Posterior cingulate gyrus (tissue), 11 donors: Measurements from ENCODE around the gene CTNNBL1.

Experiments used
- DNase-seq, 10 donors: peaks; one replicate each; pipeline versions ENCODE4 v3.0.0 to v3.0.0-alpha.2; 2020 to 2021; ENCODE audit warnings: mixed read lengths in 3 of 10
- intact Hi-C: fragments of 100-400 bp; cut with DNase I; formaldehyde crosslinking; loops from one replicate; pipeline ENCODE4 v1.15.1; 2023

The CTNNBL1 gene

GRCh38 chr20:37907330-37907676 lies 213.5 kb downstream of the CTNNBL1 start:
- intact Hi-C loops = no loop called here
- DNase-seq = no peak

GRCh38 chr20:37907677-37908401 lies 214.0 kb downstream of the CTNNBL1 start:
- intact Hi-C loops = no loop called here
- DNase-seq = no peak

- no peak for DNase-seq
- intact Hi-C loops = no loop called here
Measured at GRCh38 chr20:37911261-37911660, 217.4 kb downstream of the CTNNBL1 start.

DNA sequence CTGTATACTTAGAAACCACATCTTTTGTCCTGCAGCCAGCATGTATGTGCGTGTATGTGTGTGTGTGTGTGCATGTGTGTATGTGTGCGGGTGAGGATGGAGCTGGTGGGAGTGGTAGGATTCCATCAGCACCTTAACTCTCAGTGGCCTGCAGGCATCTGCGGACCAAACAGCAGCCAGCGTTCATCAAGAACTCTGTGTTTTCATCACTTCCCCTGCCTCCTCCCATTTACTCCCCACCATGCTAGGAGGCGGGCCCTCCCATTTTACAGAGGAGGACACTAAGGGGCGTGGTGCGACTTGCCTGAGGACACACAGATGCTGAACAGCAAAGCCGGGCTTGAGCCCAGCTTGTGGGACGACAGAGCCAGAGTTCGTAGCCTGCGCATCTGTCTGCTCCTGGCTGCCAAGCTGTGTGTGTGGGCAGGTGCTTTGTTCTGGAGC lies 218.0 kb downstream of the CTNNBL1 start:
- intact Hi-C loops = no loop called here
- peak in 8 of 10 donors; percentile 44 to 94 (median 74) for DNase-seq

GRCh38 chr20:37912874-37913273 lies 219.0 kb downstream of the CTNNBL1 start:
- intact Hi-C loops = no loop called here
- DNase-seq = no peak

DNA sequence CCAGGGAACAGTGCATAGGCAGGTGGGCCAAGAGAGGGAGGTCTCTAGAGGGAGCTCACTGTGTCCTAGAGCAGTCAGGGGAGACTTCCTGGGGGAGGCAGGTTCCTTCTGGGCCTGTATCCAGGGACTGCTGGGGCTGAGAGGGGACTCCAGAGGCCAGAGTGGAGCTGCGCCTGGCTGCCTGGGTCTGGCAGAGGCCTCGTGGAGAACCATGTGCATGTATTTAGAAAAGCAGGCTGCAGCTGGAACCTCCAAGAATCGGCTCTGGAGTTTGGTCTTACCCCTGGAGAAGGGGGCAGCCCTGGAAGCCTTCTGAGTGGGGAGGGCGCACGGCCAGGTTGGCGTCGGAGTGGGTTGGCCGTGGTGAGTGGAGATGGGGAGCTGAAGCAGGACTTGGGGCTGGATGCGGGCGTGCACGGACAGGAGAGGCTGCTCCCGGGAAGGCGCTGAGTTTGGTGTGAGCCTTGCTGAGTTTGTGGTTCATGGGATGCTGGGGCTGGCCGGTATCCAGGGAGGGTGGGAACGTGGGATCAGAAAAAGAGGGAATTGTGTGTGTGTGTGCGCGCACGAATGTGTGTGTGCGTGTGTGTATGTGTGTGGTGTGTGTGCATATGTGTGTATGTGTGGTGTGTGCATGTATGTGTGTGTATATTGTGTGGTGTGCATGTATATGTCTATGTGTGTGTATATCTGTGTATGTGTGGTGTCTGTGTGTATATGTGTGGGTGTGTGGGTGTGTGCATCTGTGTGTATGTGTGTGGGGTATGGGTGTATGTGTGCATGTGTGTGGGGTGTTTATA lies 219.9 kb downstream of the CTNNBL1 start:
- DNase-seq = peak in 1 of 10 donors; percentile 21
- intact Hi-C loops = no loop called here

GRCh38 chr20:37914367-37914671 lies 220.5 kb downstream of the CTNNBL1 start:
- DNase-seq = no peak
- intact Hi-C loops = no loop called here

GRCh38 chr20:37914672-37915433 lies 221.0 kb downstream of the CTNNBL1 start:
- intact Hi-C loops = no loop called here
- no peak for DNase-seq

- intact Hi-C loops = no loop called here
- DNase-seq = no peak
Measured at GRCh38 chr20:37915434-37915787, 221.6 kb downstream of the CTNNBL1 start.

GRCh38 chr20:37915800-37916570 lies 222.2 kb downstream of the CTNNBL1 start:
- intact Hi-C loops = no loop called here
- peak in 8 of 10 donors; percentile 43 to 94 (median 60) for DNase-seq

DNA sequence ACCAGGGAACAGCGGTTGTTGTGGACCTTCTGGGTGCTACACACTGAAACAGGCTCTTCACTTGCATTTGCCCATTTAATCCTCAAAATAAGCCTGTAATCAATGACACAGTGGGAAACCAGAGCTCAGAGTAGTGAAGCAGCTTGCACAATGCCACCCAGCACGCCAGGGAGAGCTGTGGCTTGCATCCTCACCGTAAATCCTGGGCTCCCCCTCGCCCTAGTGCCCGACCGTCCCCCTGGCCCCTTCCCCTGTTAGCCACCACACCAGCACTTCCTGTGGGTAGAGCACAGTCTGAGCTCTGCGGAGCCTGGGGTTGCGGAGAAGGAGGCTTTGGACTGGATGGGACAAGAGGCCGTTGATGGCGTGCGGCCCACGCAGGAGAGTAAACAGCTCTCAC lies 223.6 kb downstream of the CTNNBL1 start:
- intact Hi-C loops = no loop called here
- no peak for DNase-seq

GRCh38 chr20:37918035-37918434 lies 224.2 kb downstream of the CTNNBL1 start:
- intact Hi-C loops = no loop called here
- DNase-seq = no peak

- DNase-seq = no peak
- intact Hi-C loops = no loop called here
Measured at GRCh38 chr20:37919389-37920040, 225.7 kb downstream of the CTNNBL1 start.

GRCh38 chr20:37920270-37920669 lies 226.4 kb downstream of the CTNNBL1 start:
- DNase-seq = peak in 1 of 10 donors; percentile 67
- intact Hi-C loops = no loop called here

DNA sequence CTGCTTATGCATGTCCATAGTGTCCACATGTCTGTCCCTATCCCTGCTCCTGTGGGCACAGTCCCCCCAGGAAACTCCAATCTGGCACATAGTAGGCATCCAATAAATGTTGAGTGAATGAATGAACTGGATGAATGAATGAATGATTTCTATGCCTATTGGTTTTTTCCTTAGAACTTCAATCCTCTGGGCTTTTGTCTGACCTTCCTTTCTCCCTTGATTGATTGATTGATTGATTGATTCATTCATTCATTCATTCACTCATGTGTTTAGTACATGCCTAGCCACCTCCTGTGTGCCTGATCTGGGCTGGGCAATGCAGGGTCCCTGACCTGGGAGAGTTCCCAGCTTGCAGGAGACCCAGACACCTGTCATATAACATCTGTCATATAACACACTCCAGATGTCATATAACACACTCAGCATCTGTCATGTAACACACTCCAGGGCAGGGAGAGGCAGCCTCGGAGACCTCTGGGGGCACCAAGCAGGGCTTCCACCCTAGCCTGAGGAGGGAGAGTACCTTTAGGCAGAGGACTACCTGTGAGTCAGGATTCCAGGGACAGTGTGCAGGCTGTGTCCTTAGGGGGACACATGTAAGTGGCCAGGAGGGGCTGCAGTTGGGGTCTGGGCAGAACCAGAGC lies 227.0 kb downstream of the CTNNBL1 start:
- intact Hi-C loops = no loop called here
- DNase-seq = no peak

DNA sequence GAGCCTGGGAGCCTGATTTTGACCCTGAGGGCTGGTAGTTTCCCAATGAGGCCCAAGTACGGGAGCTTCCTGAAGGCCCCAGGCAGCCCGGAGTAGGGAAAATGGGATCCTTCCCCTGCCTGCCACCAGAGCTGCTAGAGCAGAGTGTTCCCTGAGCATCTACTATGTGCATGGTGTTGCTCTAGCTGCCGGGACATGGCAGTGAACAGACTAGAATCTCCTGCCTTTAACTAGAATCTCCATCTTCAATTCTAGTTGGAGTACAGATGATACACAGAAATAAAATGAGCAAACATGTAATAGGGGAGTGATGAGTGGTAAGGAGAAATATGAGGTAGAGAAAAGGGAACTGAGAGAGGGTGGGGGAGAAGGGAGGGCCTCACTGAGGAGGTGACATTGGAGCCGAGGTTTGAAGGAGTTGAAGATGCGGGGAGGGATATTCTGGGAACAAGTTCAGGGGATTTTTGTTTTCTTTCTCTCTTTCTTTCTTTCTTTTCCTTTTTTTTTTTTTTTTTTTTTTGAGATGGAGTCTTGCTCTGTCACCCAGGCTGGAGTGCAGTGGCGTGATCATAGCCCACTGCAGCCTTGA lies 227.6 kb downstream of the CTNNBL1 start:
- no peak for DNase-seq
- intact Hi-C loops = no loop called here
